A549 (cell line): ENCODE results near the gene KIAA0825. TPM values are rescaled to one million over a fixed set of nuclear protein-coding genes. Genes with fewer than 3 reads are reported as not detected.
"Not testable (repeated sequence)": the region's sequence is repeated elsewhere in the genome, so short reads cannot be mapped to it uniquely, and the experiment has no call there.

Experiments
- ATAC-seq, 2 experiments: fragments of 200-7000 bp in 1 of 2; fragments of >200 bp in 1 of 2; cut with Nextera tagmentation in 1 of 2; cut with Tn5 transposase in 1 of 2; 3 replicates each; pipeline versions ENCODE4 v1.8.0 to v1.9.1; 2018 to 2020; ENCODE audit warnings: mild to moderate bottlenecking in 1 of 2, moderate library complexity in 1 of 2
- CTCF ChIA-PET: fragments of 300-600 bp; sonication (Branson Sonifier 250); formaldehyde crosslinking; extraction: SDS; loops from one replicate; lab custom pipeline; 2021; ENCODE audit warnings: antibody characterized with exemption, inconsistent platforms; lab: Yijun Ruan, JAX
- POLR2A ChIA-PET: fragments of 350-600 bp; formaldehyde crosslinking; extraction: SDS; loops from one replicate; lab custom pipeline; 2021; ENCODE audit warnings: antibody characterized with exemption, inconsistent platforms; lab: Yijun Ruan, JAX
- DNase-seq, 2 experiments: peaks; one replicate each; pipeline versions ENCODE4 v3.0.0 to v3.0.0-alpha.2; 2011 to 2016; ENCODE audit warnings: low read depth in 1 of 2, low spot score in 1 of 2
- FAIRE-seq: peaks from 2 replicates; lab custom pipeline; 2011; peaks lifted over from hg19 to GRCh38; lab: Jason Lieb, UNC
- H3K27ac ChIP-seq, 2 experiments: fragments of >200 bp; sonication (Bioruptor Twin); formaldehyde crosslinking; 3 replicates each; pipeline ENCODE4 v1.5.1; 2016 to 2017
- H3K4me1 ChIP-seq: fragments of >200 bp; sonication (Bioruptor Twin); formaldehyde crosslinking; 3 replicates; pipeline ENCODE4 v1.6.1; 2016
- H3K4me2 ChIP-seq: fragments of >200 bp; sonication (Bioruptor Twin); formaldehyde crosslinking; 3 replicates; pipeline ENCODE4 v1.6.1; 2016
- H3K4me3 ChIP-seq: fragments of >200 bp; sonication (Bioruptor Twin); formaldehyde crosslinking; 3 replicates; pipeline ENCODE4 v1.5.1; 2016
- H3K9me3 ChIP-seq: fragments of >200 bp; sonication (Bioruptor Twin); formaldehyde crosslinking; 3 replicates; pipeline ENCODE4 v1.6.1; 2016
- CHD2 ChIP-seq: fragments of 150-350 bp; IDR thresholded peaks from 2 replicates; pipeline ENCODE4 v1.6.1; 2014; ENCODE audit warnings: low read length; ENCODE audit not compliant: partially characterized antibody
- FOXS1 ChIP-seq: fragments of 250-450 bp; sonication (Bioruptor Pico); IDR thresholded peaks from 2 replicates; pipeline ENCODE4 v1.5.0; 2020; ENCODE audit warnings: mild to moderate bottlenecking, moderate library complexity
- HES2 ChIP-seq: fragments of >200 bp; sonication (Bioruptor Twin); formaldehyde crosslinking; IDR thresholded peaks from 2 replicates; pipeline ENCODE4 v1.6.1; 2016
- MYC ChIP-seq: IDR thresholded peaks from 2 replicates; pipeline ENCODE4 v1.6.1; 2012; ENCODE audit warnings: mild to moderate bottlenecking, inconsistent platforms, low read length, improper control_type of control experiment, borderline replicate concordance
- NFE2L2 ChIP-seq: fragments of 150-350 bp; conservative IDR thresholded peaks from 2 replicates; pipeline ENCODE4 v1.6.1; 2014; ENCODE audit warnings: low read length
- NR3C1 ChIP-seq: fragments of >200 bp; sonication (Bioruptor Twin); formaldehyde crosslinking; IDR thresholded peaks from 3 replicates; pipeline ENCODE4 v1.6.1; 2017
- POLR2A ChIP-seq: IDR thresholded peaks from 2 replicates; pipeline ENCODE4 v1.6.1; 2012; ENCODE audit warnings: mild to moderate bottlenecking, low read length
- POLR2AphosphoS2 ChIP-seq: conservative IDR thresholded peaks from 2 replicates; pipeline ENCODE4 v1.6.1; 2012; ENCODE audit warnings: low read length, improper control_type of control experiment, inconsistent platforms
- REST ChIP-seq: fragments of 200-600 bp; sonication (generic); IDR thresholded peaks from 2 replicates; pipeline ENCODE4 v1.6.1; 2016; ENCODE audit warnings: antibody characterized with exemption, mild to moderate bottlenecking, moderate library complexity
- RNF2 ChIP-seq: fragments of 200-600 bp; sonication (generic); IDR thresholded peaks from 2 replicates; pipeline ENCODE4 v1.6.1; 2016; ENCODE audit warnings: low read depth, mild to moderate bottlenecking, antibody characterized with exemption, moderate library complexity, borderline replicate concordance
- TFCP2L1 ChIP-seq: fragments of 250-450 bp; sonication (Bioruptor Pico); IDR thresholded peaks from 2 replicates; pipeline ENCODE4 v1.5.0; 2021; ENCODE audit warnings: mild to moderate bottlenecking
- TP53 ChIP-seq: fragments of 250-450 bp; sonication (Bioruptor Pico); IDR thresholded peaks from 2 replicates; pipeline ENCODE4 v1.5.0; 2021; ENCODE audit warnings: mild to moderate bottlenecking, moderate library complexity
- ZC3H11A ChIP-seq: fragments of 450-650 bp; IDR thresholded peaks from 2 replicates; pipeline ENCODE4 v1.6.1; 2014; ENCODE audit warnings: antibody characterized with exemption, mild to moderate bottlenecking
- ZFP36 ChIP-seq: fragments of 450-650 bp; IDR thresholded peaks from 2 replicates; pipeline ENCODE4 v1.6.1; 2014; ENCODE audit warnings: borderline replicate concordance; ENCODE audit not compliant: partially characterized antibody
- ZSCAN20 ChIP-seq: fragments of 250-450 bp; sonication (Bioruptor Pico); IDR thresholded peaks from 2 replicates; pipeline ENCODE4 v1.8.0; 2022; ENCODE audit warnings: mild to moderate bottlenecking, moderate library complexity
- WGBS: methylation state at CpG from one replicate; pipeline ENCODE4 v1.1.6; 2017; ENCODE audit errors: missing lambda C conversion rate; 5-methylcytosine and 5-hydroxymethylcytosine counted together
- polyA plus RNA-seq, 4 experiments: library from polyadenylated mRNA; depleted of rRNA in 3 of 4; stranded (reverse); fragments of >200 nt; fragmentation: RNase III in 1 of 4; extraction: RNeasy Plus Mini Kit Qiagen cat#74134 plus additional on column Dnase treatment in 1 of 4; gene quantifications; 2 replicates in 3 of 4; 3 replicates in 1 of 4; pipeline ENCODE4 v1.2.3, GENCODE V29; 2011 to 2017

The KIAA0825 gene
- polyA plus RNA-seq, 2 of the 4 experiments (the other 2 are of a cell fraction), result 0.57 to 0.80 TPM

- POLR2A ChIA-PET, result no interaction called here
Observed at GRCh38 chr5:94595281-94595840, 23.0 kb downstream of the KIAA0825 start.

GRCh38 chr5:94577466-94578245 is 40.7 kb downstream of the KIAA0825 start:
- Histone ChIP-seq H3K27ac (no peak overlapping the region), H3K9me3 (no peaks in the 10 kb centered on the region), H3K4me1 (no peaks in the 10 kb centered on the region), H3K4me2 (no peak overlapping the region), H3K4me3 (no peak overlapping the region)
- DNase-seq (no peak), FAIRE-seq (no peak), ATAC-seq (no peak)
- ChIA-PET CTCF (interaction anchor here (0.6 kb wide), 1 partner anchor 991 kb away, joined by 3 read pairs; no protein-coding TSS in a partner anchor), POLR2A (no interaction called here)
- no peak for TF ChIP-seq CHD2
- no peak for TF ChIP-seq ZC3H11A
- no peak for TF ChIP-seq NFE2L2
- no peak for TF ChIP-seq ZFP36
- no peak for TF ChIP-seq POLR2A
- TF ChIP-seq RNF2, result no peak
- TF ChIP-seq ZSCAN20, result no peak

More at GRCh38 chr5:94595281-94595840, 23.0 kb downstream of the KIAA0825 start:
- Histone ChIP-seq H3K4me3 (no peak overlapping the region), H3K4me2 (no peak overlapping the region), H3K27ac (no peak overlapping the region), H3K9me3 (no peaks in the 10 kb centered on the region), H3K4me1 (no peaks in the 10 kb centered on the region)
- ATAC-seq, result no peak
- 54% methylated on average over 7 of the region's 7 CpGs for WGBS
- CTCF ChIA-PET, result no interaction called here
- FAIRE-seq, result no peak
- no peak for TF ChIP-seq FOXS1 (CRISPR knock-in tag)
- TF ChIP-seq POLR2AphosphoS2, result no peak
- DNase-seq, result no peak

- POLR2A ChIA-PET, result no interaction called here
- no peaks in the 10 kb centered on the region for H3K9me3 ChIP-seq
- 65% methylated on average over 4 of the region's 4 CpGs for WGBS
- no peaks in the 10 kb centered on the region for H3K4me1 ChIP-seq
- no peak overlapping the region for H3K4me3 ChIP-seq
- ATAC-seq (no peak), FAIRE-seq (no peak), DNase-seq (no peak)
- H3K27ac ChIP-seq, result no peak overlapping the region
- H3K4me2 ChIP-seq, result no peak overlapping the region
- TF ChIP-seq TFCP2L1 (CRISPR knock-in tag) (no peak), NR3C1 (no peak), MYC (no peak), HES2 (no peak), TP53 (CRISPR knock-in tag) (no peak), FOXS1 (CRISPR knock-in tag) (no peak), REST (no peak), ZSCAN20 (no peak)
- CTCF ChIA-PET, result no interaction called here
Observed at GRCh38 chr5:94575196-94575595, 43.2 kb downstream of the KIAA0825 start.

- FAIRE-seq, H3K4me1 ChIP-seq, ATAC-seq, DNase-seq, POLR2A ChIA-PET, H3K9me3 ChIP-seq, H3K27ac ChIP-seq, H3K4me3 ChIP-seq, CTCF ChIA-PET, H3K4me2 ChIP-seq: not testable (repeated sequence)
- 100% methylated on average over 1 of the region's 1 CpG for WGBS
Observed at GRCh38 chr5:94573349-94573748, 45.1 kb downstream of the KIAA0825 start.
